GM12878 (cell line): Measurements from ENCODE around the gene WDFY3. TPM values are rescaled to one million over a fixed set of nuclear protein-coding genes. Genes with fewer than 3 reads are reported as not detected.

ENCODE experiments used
- ATAC-seq: fragments of 200-7000 bp; cut with Tn5 transposase; 3 replicates; pipeline ENCODE4 v1.9.1; 2020; ENCODE audit warnings: mild to moderate bottlenecking, moderate library complexity
- BruUV-seq: library from RNA; stranded (reverse); fragments of 400-500 nt; replicated peaks from 2 replicates; lab custom pipeline; 2021; lab: Mats Ljungman, UMichigan
- CTCF ChIA-PET: fragments of 300-600 bp; sonication (Branson Sonifier 250); formaldehyde crosslinking; extraction: SDS; loops from one replicate; lab custom pipeline; 2021; ENCODE audit warnings: inconsistent platforms; lab: Yijun Ruan, JAX
- POLR2A ChIA-PET: fragments of 350-600 bp; formaldehyde crosslinking; extraction: SDS; loops from one replicate; lab custom pipeline; 2021; ENCODE audit warnings: inconsistent platforms; lab: Charles Lee
- RAD21 ChIA-PET: fragments of 300-600 bp; sonication (Branson Sonifier 250); formaldehyde crosslinking; loops from one replicate; lab custom pipeline; 2023; ENCODE audit warnings: antibody characterized with exemption; ENCODE audit not compliant: unreplicated experiment; lab: Charles Lee
- SMC1A ChIA-PET: fragments of 300-600 bp; sonication (Branson Sonifier 250); formaldehyde crosslinking; loops from one replicate; lab custom pipeline; 2023; ENCODE audit not compliant: unreplicated experiment, uncharacterized antibody; lab: Charles Lee
- DNase-seq: peaks from one replicate; pipeline ENCODE4 v3.0.0-alpha.2; 2011; ENCODE audit warnings: low read depth, low spot score
- FAIRE-seq: peaks from 3 replicates; lab custom pipeline; 2011; peaks lifted over from hg19 to GRCh38; lab: Jason Lieb, UNC
- H2AFZ ChIP-seq: 2 replicates; pipeline ENCODE4 v1.6.0; 2011; ENCODE audit warnings: low read depth, low read length, control low read depth; ENCODE audit not compliant: control insufficient read depth
- H3K27ac ChIP-seq: 2 replicates; pipeline ENCODE4 v1.5.1; 2011; ENCODE audit warnings: control low read depth; ENCODE audit not compliant: control insufficient read depth, insufficient read depth
- H3K27me3 ChIP-seq, 2 experiments: replicated peaks in 1 of 2; 2 replicates each; pipeline versions ENCODE4 v1.6.0 to v1.6.1; 2011; ENCODE audit warnings: low read length in 1 of 2; ENCODE audit not compliant: control insufficient read depth in 2 of 2, insufficient read depth in 2 of 2
- H3K36me3 ChIP-seq, 2 experiments: 2 replicates each; pipeline ENCODE4 v1.5.1; 2011; ENCODE audit warnings: low read length in 1 of 2; ENCODE audit not compliant: control insufficient read depth in 2 of 2, insufficient read depth in 2 of 2
- H3K4me1 ChIP-seq: 2 replicates; pipeline ENCODE4 v1.6.1; 2011; ENCODE audit warnings: mild to moderate bottlenecking, low read length, moderate library complexity, mixed read lengths; ENCODE audit not compliant: control insufficient read depth, insufficient read depth
- H3K4me2 ChIP-seq: 2 replicates; pipeline ENCODE4 v1.6.0; 2011; ENCODE audit warnings: control low read depth; ENCODE audit not compliant: control insufficient read depth, insufficient read depth
- H3K4me3 ChIP-seq: fragments of 200-600 bp; sonication (generic); 2 replicates; pipeline ENCODE4 v1.5.1; 2016
- H3K79me2 ChIP-seq: 2 replicates; pipeline ENCODE4 v1.6.0; 2011; ENCODE audit warnings: low read length; ENCODE audit not compliant: control insufficient read depth, insufficient read depth
- H3K9ac ChIP-seq: 2 replicates; pipeline ENCODE4 v1.8.0; 2011; ENCODE audit warnings: low read length, control low read depth, mixed read lengths; ENCODE audit not compliant: control insufficient read depth, insufficient read depth
- H3K9me3 ChIP-seq: replicated peaks from 3 replicates; pipeline ENCODE4 v1.5.1; 2011; ENCODE audit warnings: mild to moderate bottlenecking, low read length; ENCODE audit not compliant: control insufficient read depth, insufficient read depth
- H4K20me1 ChIP-seq: 2 replicates; pipeline ENCODE4 v1.6.0; 2011; ENCODE audit not compliant: control insufficient read depth, insufficient read depth
- CTCF ChIP-seq, 3 experiments: IDR thresholded peaks in 2 of 3; conservative IDR thresholded peaks in 1 of 3; 2 replicates each; pipeline ENCODE4 v1.5.1; 2011; ENCODE audit warnings: low read depth in 3 of 3, low read length in 3 of 3, mild to moderate bottlenecking in 3 of 3, control low read depth in 2 of 3, moderate library complexity in 2 of 3, inconsistent platforms in 1 of 3, mixed read lengths in 1 of 3; ENCODE audit not compliant: control insufficient read depth in 2 of 3, insufficient read depth in 1 of 3; ENCODE audit errors: extremely low read depth in 1 of 3
- CUX1 ChIP-seq: IDR thresholded peaks from 2 replicates; pipeline ENCODE4 v1.6.1; 2012; ENCODE audit warnings: improper control_type of control experiment, low read depth, low read length; ENCODE audit not compliant: insufficient replicate concordance
- ETV6 ChIP-seq, 2 experiments: fragments of 450-650 bp in 1 of 2; IDR thresholded peaks in 1 of 2; conservative IDR thresholded peaks in 1 of 2; 2 replicates each; pipeline ENCODE4 v1.6.1; 2014; ENCODE audit warnings: antibody characterized with exemption in 1 of 2, borderline replicate concordance in 1 of 2, low read depth in 1 of 2, mild to moderate bottlenecking in 1 of 2, moderate library complexity in 1 of 2
- FOS ChIP-seq: IDR thresholded peaks from 3 replicates; pipeline ENCODE4 v1.6.1; 2011; ENCODE audit warnings: borderline replicate concordance; ENCODE audit not compliant: insufficient read length; ENCODE audit errors: extremely low read depth
- FOXK2 ChIP-seq: fragments of 450-650 bp; IDR thresholded peaks from 2 replicates; pipeline ENCODE4 v1.6.1; 2017; ENCODE audit warnings: mild to moderate bottlenecking, moderate library complexity
- GATAD2B ChIP-seq: fragments of 450-650 bp; conservative IDR thresholded peaks from 2 replicates; pipeline ENCODE4 v1.6.1; 2017; ENCODE audit warnings: low read depth, mild to moderate bottlenecking, moderate library complexity
- HDGF ChIP-seq: fragments of 450-650 bp; IDR thresholded peaks from 2 replicates; pipeline ENCODE4 v1.6.1; 2016; ENCODE audit warnings: antibody characterized with exemption
- KDM1A ChIP-seq: fragments of 200-600 bp; sonication (generic); IDR thresholded peaks from 2 replicates; pipeline ENCODE4 v1.6.1; 2016; ENCODE audit warnings: borderline replicate concordance
- MTA2 ChIP-seq: fragments of 450-650 bp; IDR thresholded peaks from 2 replicates; pipeline ENCODE4 v1.6.1; 2016; ENCODE audit warnings: low read depth, mild to moderate bottlenecking, moderate library complexity
- MYB ChIP-seq: fragments of 150-350 bp; IDR thresholded peaks from 2 replicates; pipeline ENCODE4 v1.6.1; 2014; ENCODE audit warnings: mild to moderate bottlenecking, low read depth, low read length, borderline replicate concordance
- MYC ChIP-seq: IDR thresholded peaks from 2 replicates; pipeline ENCODE4 v1.6.1; 2011; ENCODE audit warnings: mild to moderate bottlenecking, low read length, moderate library complexity, inconsistent platforms; ENCODE audit not compliant: insufficient read depth, insufficient replicate concordance, insufficient read length, severe bottlenecking
- RBBP5 ChIP-seq: fragments of 200-600 bp; sonication (generic); conservative IDR thresholded peaks from 2 replicates; pipeline ENCODE4 v1.6.1; 2016
- RFX5 ChIP-seq: IDR thresholded peaks from 2 replicates; pipeline ENCODE4 v1.6.1; 2011; ENCODE audit warnings: low read depth, low read length, improper control_type of control experiment
- TBL1XR1 ChIP-seq: IDR thresholded peaks from 2 replicates; pipeline ENCODE4 v1.6.1; 2012; ENCODE audit warnings: low read depth, low read length, improper control_type of control experiment
- USF2 ChIP-seq: IDR thresholded peaks from 2 replicates; pipeline ENCODE4 v1.6.1; 2011; ENCODE audit warnings: low read depth, low read length, improper control_type of control experiment, borderline replicate concordance
- WGBS: methylation state at CpG from one replicate; pipeline ENCODE4 v1.1.6; 2016; ENCODE audit warnings: low lambda C conversion rate; ENCODE audit not compliant: insufficient replicate concordance, insufficient coverage; ENCODE audit errors: missing lambda C conversion rate; 5-methylcytosine and 5-hydroxymethylcytosine counted together
- in situ Hi-C: fragments of 300-500 bp; cut with MboI; formaldehyde crosslinking; loops from 9 replicates; pipeline ENCODE4 v1.14.3; 2018; ENCODE audit warnings: mixed read lengths
- intact Hi-C: fragments of 100-400 bp; cut with micrococcal nuclease; formaldehyde crosslinking; loops from one replicate; pipeline ENCODE4 v1.14.2; 2022; ENCODE audit not compliant: unreplicated experiment
- polyA plus RNA-seq, 11 experiments: library from polyadenylated mRNA; depleted of rRNA in 4 of 11; unstranded in 6 of 11; stranded (reverse) in 5 of 11; fragments of >200 nt; fragmentation: Nextera tagmentation in 4 of 11; fragmentation: Illumina TruSeq in 1 of 11; extraction: Ambion mirVana in 4 of 11; extraction: Trizol in 1 of 11; gene quantifications; 1 replicate in 1 of 11; 2 replicates in 10 of 11; pipeline versions ENCODE4 v1.2.1 to v1.2.3, GENCODE V29; 2011 to 2016; ENCODE audit warnings: inconsistent platforms in 2 of 11, missing spikeins in 2 of 11, low read depth in 1 of 11
- total RNA-seq, 4 experiments: library from RNA; depleted of rRNA in 3 of 4; stranded (reverse); fragments of >200 nt in 3 of 4; fragmentation: Illumina TruSeq in 1 of 4; extraction: Trizol in 1 of 4; gene quantifications; 2 replicates each; pipeline versions ENCODE4 v1.2.1 to v1.2.3, GENCODE V29; 2013 to 2021

Gene WDFY3
- total and polyA plus RNA-seq, 10 of the 15 experiments (the other 5 are each of a cell fraction or from before 2014, with no cell fraction given): 0.01 to 0.23 (median 0.12) TPM; not detected in 2

GRCh38 chr4:84866295-84866694 is 100.2 kb downstream of the WDFY3 start (continued):
- no peak for TF ChIP-seq CTCF (IDR thresholded peaks at IDR 0.05 in 2 of 3, conservative IDR thresholded peaks at IDR 0.05 in 1 of 3; ENCODE audit: control insufficient read depth in 2 of 3, extremely low read depth in 1 of 3, insufficient read depth in 1 of 3, low read depth in 3 of 3, low read length in 3 of 3)
- no peak for TF ChIP-seq GATAD2B

- Histone ChIP-seq H3K4me2 (no peak overlapping the region), H3K4me3 (no peak overlapping the region), H2AFZ (no peak overlapping the region), H3K9me3 (no peaks in the 10 kb centered on the region), H3K36me3 (no peaks in the 10 kb centered on the region)
- no peak for DNase-seq
- WGBS: 3% methylated on average over 2 of the region's 2 CpGs
- RAD21 ChIA-PET: no interaction called here
- POLR2A ChIA-PET: no interaction called here
- in situ Hi-C loops: no loop called here
- BruUV-seq: no TSS peak
- ATAC-seq: no peak
- TF ChIP-seq FOXK2: no peak
- TF ChIP-seq HDGF: no peak
- no peak for TF ChIP-seq RBBP5
- TF ChIP-seq MYC: no peak
- TF ChIP-seq USF2: no peak
- no peak for TF ChIP-seq RFX5
- TF ChIP-seq MYB: no peak
- TF ChIP-seq TBL1XR1: no peak
- no peak for TF ChIP-seq FOS
- TF ChIP-seq ETV6 (conservative IDR thresholded peaks at IDR 0.05 in 1 of 2, IDR thresholded peaks at IDR 0.05 in 1 of 2; ENCODE audit: borderline replicate concordance in 1 of 2, low read depth in 1 of 2): no peak
- no peak for TF ChIP-seq MTA2
- TF ChIP-seq CUX1: no peak
- no peak for TF ChIP-seq KDM1A
- TF ChIP-seq, all 136 proteins: peak for 0
- intact Hi-C loops: no loop called here
- ChIA-PET SMC1A (interaction anchor here (0.7 kb wide), 1 partner anchor 1817 kb away, joined by 3 read pairs; no protein-coding TSS in a partner anchor), CTCF (no interaction called here)
- Histone ChIP-seq H3K27me3 (no peaks in the 10 kb centered on the region; a peak in 1 of 4 replicates), H4K20me1 (no peaks in the 10 kb centered on the region), H3K79me2 (no peaks in the 10 kb centered on the region), H3K4me1 (no peaks in the 10 kb centered on the region), H3K9ac (no peak overlapping the region), H3K27ac (no peak overlapping the region)
- no peak for FAIRE-seq
These were observed 100.9 kb downstream of the WDFY3 start for GRCh38 chr4:84865600-84865999.
